KG1 (cell line): Measurements from ENCODE around the gene FGD2.
"Not testable (repeated sequence)": the region's sequence is repeated elsewhere in the genome, so short reads cannot be mapped to it uniquely, and the experiment has no call there.

ENCODE experiments used
- DNase-seq: peaks from one replicate; lab custom pipeline; 2025; lab: John Stamatoyannopoulos, UW

The FGD2 gene

DNA sequence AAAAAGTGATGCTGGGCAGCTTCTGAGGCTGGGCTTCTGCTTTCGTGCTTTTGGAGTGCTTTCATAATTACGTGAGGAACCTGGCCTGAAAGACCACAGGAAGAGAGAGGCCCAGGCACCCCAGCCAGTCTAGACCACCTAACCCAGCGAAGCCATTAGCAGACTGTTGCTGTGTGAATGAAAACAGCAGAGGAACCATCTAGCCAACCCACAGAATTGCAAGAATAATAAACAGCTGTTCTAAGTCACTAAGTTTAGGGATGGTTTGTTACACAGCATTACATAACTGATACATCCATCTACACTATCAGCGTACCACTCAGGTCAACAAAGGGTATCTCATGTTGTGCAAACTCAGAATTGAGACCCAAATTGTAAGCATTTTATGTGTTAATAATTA is 34.5 kb downstream of the FGD2 start:
- DNase-seq: no peak

DNA sequence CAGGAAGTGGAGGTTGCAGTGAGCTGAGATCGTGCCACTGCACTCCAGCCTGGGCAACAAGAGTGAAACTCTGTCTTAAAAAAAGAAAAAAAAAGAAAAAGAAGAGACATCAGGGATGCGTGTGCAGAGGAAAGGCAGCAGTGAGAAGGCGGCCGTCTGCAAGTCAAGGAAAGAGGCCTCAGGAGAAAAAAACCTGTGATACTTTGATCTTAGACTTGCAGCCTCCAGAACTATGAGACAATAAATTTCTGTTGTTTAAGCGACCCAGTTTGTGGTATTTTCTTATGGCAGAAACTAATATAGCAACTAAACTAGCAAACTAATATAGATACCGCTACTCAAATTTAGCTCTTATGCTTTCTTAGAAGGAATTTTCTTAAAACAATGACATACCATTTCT is 36.1 kb downstream of the FGD2 start:
- DNase-seq: no peak

DNA sequence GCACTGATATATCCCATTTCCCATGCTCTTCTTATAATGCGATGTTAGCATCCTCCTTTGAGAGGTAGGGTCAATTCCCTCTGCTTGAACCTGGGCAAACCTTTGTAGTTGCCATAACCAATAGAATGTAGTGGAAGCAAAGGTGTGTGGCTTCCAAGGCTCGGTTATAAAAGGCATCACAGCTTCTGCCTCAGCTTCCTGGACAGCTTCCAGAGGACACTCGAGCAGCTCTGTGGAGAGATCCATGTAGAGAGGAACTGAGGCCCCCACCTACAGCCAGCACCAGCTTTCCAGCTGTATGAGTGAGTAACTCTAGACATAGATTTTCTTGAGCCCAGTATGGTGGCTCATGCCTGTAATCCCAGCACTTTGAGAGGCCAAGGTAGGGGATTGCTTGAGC is 36.7 kb downstream of the FGD2 start:
- DNase-seq: no peak

DNA sequence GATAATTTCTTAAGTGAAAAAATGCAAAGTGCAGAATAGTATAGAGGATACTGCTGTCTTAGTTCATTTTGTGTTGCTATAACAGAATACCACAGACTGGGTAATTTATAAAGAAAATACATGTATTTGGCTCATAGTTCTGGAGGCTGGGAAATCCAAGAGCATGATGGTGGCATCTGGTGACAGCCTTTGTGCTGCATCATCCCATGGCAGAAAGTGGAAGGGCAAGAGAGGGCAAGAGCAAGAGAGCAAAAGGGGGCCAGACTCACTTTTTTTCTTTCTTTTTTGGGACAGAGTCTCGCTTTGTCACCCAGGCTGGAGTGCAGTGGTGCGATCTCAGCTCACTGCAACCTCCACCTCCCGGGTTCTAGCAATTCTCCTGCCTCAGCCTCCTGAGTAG is 37.6 kb downstream of the FGD2 start:
- DNase-seq: not testable (repeated sequence)

DNA sequence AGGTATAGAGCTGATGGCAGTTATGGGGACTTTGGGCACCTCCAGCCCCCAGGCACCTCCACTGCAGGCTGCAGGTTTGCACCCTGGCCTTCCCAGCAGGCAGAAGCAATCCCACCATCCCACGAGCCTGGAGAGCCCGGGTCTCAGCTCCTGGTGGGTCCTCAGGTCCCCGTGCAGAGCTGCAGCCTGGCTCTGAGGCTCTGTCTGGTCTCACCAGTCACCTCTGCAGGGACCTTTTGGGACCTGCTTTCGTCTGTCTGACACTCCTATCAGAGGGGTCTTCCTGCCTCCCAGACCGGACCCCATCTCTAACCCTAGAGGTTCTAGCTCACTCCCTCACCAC is 41.9 kb downstream of the FGD2 start:
- DNase-seq: no peak

DNA sequence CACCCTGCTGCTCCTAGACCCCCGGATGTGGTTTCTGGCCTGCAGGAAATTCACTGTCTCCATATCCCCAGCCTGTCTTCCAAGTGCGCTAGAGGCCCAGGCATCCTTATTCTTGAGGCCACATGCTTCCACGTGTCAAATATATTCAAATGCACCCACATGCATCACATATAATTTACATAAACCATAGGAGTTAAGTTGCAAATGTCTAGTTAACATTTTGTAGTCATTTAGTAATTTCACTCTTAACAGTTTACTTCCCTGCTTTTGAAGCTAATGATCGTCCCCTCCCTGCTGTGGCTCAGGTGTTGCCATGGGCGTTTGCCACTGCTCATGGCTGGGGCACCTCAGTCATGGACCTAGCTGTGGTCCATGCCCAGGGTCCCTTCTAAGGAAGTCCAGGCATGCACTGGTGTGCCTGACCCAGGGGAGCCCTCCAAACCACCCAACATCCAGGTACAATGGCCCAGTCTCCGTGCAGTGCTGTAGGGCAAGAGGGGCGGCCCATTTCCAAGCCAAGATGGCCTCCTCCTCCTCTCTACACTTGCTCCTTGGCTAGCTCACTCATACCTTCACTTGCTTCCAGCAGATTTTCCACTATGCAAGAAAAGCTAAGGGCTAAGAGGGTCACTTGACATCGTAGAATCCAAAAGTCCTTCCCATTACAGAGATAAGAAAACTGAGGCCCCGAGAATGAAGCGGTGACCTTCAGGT is 42.4 kb downstream of the FGD2 start:
- DNase-seq: no peak

DNA sequence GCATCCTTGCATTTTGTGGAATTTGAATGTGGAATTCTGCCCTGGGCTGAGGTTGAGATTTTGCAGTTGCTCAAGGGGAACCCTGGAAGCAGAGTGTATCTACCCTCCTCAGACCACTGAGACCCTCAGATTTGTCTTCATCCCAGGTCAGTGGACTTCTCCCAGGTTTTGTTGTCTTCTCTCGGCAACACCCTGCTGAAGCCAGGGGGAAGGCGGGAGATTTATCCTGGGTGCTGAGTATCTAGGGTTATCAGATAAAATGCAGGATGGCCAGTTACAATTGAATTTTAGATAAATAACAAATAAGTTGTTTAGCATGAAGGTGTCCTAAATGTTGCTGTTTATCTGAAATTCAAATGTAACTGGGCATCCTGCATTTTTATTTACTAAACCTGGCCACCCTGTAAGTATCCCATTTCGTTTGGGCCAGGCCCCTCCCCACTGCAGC is 43.0 kb downstream of the FGD2 start:
- no peak for DNase-seq

DNA sequence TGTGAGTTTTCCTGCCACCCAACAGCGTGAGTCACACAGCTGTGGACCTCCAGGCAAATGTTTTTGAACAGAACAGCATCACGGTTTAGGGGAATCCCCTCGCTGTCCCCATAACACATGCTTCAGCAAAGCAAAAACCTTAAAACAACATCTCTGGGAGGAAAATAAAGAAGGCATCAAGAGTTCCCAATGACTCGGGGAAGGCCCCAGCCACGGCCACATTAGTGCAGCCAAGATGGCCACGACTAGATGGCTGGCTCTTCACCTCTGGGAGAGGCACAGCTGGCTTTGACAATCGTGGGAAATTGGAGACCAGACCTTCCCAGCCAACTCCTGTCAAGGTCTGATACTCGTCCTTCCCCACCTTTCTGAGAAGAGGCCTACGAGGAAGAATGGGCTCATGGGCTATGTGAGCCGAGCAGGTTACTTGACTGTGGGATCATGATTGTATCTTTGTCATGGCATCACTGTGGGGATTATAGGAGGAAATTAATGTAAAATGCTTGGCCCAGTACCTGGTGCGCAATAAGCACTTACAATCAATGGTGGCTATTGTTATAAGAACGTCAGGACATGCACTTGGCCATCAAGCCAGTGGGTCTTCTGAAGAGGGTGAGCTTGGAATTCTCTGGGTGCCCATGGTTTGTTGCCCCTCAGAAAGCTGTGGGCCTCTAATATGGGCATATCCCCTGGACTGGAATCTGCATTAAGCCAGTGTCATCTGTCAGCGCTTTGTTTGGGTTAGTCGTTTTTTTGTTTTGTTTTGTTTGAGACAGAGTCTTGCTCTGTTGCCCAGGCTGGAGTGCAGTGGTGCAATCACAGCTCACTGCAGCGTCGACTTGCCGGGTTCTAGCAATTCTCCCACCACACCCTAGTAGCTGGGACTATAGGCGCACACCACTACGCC is 43.6 kb downstream of the FGD2 start:
- DNase-seq: no peak

DNA sequence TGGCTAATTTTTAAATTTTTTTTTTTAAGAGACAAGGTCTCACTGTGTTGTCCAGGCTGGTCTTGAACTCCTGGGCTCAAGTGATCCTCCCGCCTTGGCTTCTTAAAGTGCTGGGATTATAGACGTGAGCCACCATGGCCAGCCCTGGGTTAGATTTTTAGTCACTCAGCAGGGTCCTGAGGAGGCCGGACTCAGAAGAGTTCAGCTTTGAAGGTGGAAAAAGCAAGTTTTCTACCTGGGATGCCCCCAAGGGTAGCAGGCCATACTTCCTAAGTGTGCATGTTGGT is 44.2 kb downstream of the FGD2 start:
- no peak for DNase-seq

DNA sequence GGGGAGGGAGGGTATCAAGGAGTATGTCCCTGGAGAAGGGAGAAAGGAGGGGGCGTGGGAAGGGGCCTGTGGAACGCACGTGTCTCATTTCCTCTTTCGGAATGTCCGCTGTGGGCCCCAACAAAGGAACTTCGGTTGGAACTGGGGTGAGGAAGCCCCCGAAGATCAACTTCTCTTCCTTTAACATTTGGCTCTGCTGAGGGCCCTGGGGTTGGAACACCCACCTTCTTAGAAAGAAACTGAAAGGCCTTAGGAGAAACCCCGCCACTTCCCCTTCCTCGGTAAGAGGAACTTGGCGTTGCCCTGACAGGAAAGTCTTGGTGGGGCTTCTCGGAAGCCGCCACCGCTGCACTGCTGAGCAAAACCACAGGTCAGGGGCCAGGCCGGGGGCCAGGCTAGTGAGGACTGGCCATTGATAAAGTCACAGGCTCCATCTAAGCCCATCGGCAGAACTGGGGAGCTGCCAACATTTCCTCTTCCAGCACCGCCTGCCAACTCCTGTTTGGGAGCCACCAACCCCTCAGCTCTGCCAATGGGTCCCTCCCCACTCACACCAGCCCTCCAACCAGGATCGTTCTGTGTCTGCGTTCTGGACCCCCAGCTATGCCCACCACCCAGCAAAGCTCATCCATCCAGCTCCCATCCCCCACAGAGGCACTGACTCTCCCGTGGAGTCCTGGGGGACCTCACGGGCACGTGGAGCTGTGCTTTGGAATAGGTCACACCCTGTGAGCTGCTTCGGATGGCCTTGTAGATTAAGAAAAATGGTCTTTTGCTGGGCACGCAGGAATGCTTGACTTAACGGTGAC is 44.8 kb downstream of the FGD2 start:
- peak; percentile 94 for DNase-seq

DNA sequence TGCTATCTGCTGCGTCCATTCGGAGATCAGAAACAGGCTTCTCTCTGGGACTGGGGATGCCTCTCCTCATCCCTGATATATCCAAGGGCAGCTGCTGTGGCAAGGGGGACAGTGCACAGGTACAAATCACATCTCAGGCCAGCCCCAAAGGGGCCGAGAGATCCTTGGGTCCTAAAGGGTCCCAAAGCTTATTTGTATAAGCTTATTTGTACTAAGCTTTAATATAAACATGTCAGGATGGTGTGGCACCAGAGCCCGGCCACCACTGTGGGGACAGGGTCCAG is 45.3 kb downstream of the FGD2 start:
- DNase-seq: no peak

DNA sequence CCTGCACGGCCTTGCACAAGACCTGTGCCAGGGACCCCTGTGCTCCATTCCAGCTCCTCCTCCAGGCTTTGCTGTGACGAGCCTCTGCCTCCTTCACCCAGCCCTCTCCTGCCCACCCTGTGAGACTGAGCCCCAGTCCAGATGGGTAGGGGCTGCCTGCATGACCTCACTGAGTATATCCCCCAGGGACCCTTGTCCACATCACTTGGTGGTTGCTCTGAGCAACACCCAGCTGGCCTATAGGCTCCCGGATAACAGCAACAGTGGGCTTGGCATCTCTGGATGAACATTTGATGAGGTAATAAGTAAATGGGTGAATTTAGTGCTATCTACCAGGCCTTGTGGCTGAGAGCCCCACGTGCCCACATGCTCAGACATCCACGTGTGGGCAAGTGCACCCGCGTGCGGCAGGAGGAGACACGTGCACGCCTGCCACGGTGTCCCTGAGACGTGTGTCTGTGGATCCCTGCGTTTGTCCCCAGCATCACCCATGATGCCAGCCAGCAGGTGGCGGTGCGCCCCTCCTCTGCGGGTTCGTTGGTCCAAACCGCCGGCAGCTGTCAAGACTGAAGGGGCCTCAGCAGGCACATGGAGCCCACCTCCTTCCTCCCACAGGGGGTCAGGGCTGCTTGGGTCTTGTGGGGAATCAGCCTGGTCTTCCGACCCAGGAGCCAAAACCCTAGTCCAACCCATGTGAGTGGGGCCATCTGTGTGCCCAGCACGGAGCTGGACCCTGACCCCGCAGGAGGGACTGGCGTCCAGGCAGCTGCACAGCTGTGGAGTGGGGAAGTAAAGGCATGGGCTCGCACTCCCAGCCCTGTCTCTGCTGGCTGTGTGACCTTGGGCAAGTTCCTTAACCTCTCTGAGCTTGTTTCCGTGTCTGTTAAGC is 45.9 kb downstream of the FGD2 start:
- peak; percentile 73 for DNase-seq

DNA sequence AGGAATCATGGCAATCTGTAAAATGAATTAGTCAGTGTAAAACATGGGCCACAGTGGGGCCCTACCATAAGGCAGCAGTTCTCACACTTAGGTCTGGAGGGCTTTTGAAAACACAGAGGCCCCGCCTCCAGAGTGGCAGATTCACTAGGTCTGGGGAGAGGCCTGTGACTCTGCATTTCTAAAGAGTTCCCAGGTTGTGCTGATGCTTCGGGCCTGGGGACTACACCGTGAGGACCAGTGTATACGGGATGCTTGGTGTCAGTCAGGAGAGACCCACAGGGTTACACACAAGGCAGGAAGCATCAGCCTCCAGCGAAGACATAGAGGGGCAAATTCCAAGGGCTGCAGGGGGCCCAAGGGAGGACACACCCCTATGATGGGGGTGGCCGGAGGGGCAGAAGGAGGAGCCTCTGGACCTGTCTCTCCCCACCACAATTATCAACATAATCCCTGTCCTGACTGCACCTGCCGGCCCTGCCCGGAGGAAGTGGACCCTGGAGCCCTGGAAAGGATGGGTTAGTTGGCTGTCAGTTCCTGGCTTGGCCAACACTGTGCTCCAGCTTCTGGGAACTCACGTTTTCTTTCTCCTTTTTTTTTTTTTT is 46.7 kb downstream of the FGD2 start:
- no peak for DNase-seq

DNA sequence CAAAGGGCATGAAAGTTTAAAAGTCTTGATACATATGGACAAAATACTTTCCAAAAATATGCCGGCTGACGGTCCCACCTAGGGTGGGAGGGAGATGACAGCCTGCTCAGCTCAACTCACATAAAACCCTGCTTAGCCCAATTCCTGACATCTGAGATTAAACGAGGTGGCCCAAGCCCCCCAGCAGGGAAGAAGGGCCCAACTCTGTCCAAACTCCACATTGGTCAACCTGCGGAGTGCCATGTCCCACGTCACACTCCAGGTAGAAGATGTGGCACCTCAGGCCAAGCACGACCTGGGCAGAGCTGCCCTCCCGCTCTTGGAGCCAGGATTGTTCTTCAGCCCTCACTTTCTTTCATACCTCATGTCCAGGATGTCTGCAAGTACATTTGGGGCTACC is 48.2 kb downstream of the FGD2 start:
- no peak for DNase-seq

DNA sequence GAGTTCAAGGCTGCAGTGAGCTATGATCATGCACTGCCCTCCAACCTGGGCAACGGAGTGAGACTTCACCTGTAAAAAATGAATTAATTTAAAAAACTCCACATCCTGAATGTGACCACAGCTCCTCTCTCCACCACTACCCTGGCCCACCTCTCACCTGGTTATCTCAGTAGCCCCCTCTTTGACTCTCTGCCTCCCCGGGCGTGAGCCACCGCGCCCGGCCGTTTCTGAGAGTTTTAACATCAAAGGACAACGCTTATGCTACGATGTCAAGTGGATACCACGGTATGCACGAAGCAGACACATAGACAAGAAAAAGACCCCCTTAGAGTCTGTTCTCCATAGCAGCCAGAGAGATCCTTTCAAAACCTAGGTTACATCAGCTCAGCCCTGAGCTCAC is 48.7 kb downstream of the FGD2 start:
- DNase-seq: no peak

DNA sequence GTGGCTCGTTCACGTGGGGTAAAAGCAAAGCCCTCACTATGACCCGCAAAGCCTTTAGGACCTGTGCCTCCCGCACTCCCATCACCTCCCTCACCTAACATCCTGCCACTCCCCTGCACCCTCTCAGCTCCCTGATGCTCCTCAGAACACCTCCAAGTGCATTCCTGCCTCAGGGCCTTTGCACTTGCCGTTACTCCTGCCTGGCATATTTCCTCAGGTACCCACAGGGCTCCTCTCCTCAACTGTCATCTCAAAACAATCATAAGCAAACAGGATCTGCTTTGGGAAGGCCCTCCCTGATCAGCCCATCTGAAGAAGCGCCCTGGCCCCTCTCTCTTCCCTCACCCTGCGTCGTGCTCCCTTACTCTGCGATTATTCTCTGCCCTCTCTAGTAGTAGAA is 49.1 kb downstream of the FGD2 start:
- no peak for DNase-seq

DNA sequence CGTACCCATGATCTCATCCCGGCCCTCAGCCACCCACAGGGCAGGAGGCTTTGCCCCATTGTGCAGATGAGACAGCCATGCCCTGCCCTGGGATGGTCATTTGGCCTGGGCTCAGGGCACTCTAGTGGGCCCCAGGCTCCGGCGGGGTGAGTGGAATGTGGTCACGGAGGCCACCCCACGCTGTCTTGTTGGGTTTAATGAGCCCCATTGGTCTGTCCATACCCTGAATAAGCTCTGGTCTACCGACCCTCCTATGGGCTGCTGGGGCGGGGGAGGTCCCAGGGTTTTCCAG is 50.6 kb downstream of the FGD2 start:
- no peak for DNase-seq

DNA sequence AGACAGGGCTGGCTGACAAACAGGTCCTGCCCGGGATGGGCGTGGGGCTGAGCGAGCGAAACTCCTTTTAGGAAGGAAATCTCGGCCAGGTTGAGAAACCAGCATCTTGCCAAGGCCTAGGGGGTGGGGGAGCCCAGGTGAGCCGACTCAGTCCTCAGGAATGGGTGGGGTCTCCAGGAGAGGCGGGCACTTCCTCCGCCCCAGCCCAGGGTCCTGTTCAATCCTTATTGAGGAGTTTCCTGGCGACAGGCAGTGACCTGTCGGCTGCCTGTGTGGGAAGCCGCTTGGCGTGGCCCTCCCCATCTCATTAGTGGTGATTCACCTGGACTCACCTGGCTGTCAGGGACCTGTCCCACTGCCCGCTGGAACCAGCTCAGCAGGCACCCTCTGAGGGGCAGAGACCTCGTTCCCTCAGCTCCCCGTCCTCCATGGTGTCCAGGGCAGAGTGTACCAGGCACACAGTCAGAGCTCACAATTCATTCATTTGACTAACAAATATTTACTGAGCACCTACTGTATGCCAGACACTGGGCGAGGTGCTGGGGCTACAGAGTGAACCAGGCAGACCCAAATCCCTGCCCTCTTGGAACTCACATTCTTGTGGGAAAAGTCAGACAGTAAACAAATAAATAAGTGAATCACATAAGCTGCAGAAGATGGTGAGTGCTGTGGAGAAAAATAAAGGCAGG is 51.1 kb downstream of the FGD2 start:
- DNase-seq: no peak

DNA sequence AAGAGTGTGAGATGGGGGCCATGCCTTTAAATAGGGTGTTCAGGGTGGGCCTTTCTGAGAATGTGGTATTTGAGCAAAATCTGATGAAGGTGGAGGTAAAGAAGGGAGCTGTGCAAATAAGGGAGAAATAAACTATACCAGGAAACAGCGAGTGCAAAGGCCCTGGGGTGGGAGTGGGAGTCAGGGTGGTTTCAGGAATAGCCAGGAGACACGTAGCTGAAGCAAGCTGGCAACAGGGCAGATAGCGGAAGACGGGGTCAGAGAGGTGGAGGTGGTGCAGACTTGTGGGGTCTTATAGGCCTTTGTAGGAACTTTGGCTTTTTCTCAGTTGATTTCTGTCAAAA is 51.6 kb downstream of the FGD2 start:
- no peak for DNase-seq

DNA sequence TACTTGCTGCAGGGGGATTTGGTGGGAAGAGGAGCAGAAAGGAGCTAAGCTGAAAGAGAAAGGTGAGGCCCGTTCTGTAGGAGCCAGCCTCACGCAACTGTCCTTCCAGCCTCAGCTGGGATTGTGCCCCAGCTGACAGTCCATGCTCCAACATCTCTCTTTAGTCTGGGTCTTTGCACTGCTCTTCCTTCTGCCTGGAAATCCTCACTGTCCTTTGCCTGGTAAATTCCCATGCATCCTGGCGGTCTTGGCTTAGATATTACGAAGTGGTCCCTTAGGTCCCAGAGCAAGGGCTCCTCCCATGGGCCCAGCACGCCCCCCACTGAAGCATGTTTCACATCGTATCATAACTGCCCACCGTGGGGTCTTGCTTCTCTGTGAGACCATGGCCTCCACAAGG is 52.2 kb downstream of the FGD2 start:
- DNase-seq: no peak

DNA sequence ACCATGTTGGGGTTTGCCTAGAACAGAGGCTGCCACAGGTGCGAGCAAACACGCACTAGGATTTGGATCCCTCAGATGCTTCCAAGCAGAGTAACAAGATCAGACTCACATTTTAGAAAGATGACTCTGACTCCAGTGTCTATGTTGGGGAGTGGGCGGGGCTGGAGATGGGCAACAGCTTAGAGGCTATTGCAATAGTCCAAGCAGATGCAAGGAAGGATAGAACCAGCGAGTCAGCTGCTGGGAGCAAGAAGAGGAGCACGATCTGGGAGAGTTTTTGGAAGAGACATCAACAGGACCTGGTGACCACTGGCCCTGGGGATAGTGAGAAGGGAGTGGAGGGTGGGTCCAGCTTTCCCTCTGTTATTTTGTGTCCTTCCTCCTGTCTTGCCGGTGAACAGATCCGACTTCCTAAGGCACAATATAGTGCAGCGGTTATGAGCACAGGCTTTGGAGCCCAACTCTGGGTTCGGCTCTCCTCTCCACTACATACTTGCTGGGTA is 52.7 kb downstream of the FGD2 start:
- no peak for DNase-seq
